ENCODE measurements around the gene SOBP. TPM values are rescaled to one million over a fixed set of nuclear protein-coding genes. Genes with fewer than 3 reads are reported as not detected.

Gene SOBP
- total RNA-seq, 2 experiments from 2014 or later = 0.25 to 0.26 TPM

- H3K27ac Mint-ChIP-seq = no peak overlapping the region
- peaks cover 20% of the 10 kb centered on the region for H3K4me1 Mint-ChIP-seq (ENCODE audit: low read depth)
- CTCF ChIA-PET = no interaction called here
- H3K4me3 Mint-ChIP-seq = no peak overlapping the region
- H3K9me3 Mint-ChIP-seq = no peaks in the 10 kb centered on the region
- no peaks in the 10 kb centered on the region for H3K36me3 Mint-ChIP-seq (ENCODE audit: low read depth)
- intact Hi-C loops (cut with micrococcal nuclease) = loop anchor here (1.0 to 5.0 kb wide), 3 partner anchors 167 to 530 kb away; partner anchors contain the start of gene SOBP
- H3K27me3 Mint-ChIP-seq (ENCODE audit: low read depth) = peaks cover 3% of the 10 kb centered on the region
- DNase-seq = no peak
Measured at GRCh38 chr6:107657373-107657754, 167.4 kb downstream of the SOBP start.

GRCh38 chr6:107657755-107658461 lies 168.0 kb downstream of the SOBP start:
- intact Hi-C loops (cut with micrococcal nuclease) = loop anchor here (1.0 to 5.0 kb wide), 3 partner anchors 167 to 531 kb away; partner anchors contain the start of gene SOBP
- H3K4me3 Mint-ChIP-seq = no peak overlapping the region
- H3K9me3 Mint-ChIP-seq = no peaks in the 10 kb centered on the region
- DNase-seq = peak; percentile 76
- H3K27me3 Mint-ChIP-seq (ENCODE audit: low read depth) = peaks cover 3% of the 10 kb centered on the region
- peak overlapping the region; percentile 9 for H3K27ac Mint-ChIP-seq
- H3K4me1 Mint-ChIP-seq (ENCODE audit: low read depth) = peaks cover 20% of the 10 kb centered on the region
- H3K36me3 Mint-ChIP-seq (ENCODE audit: low read depth) = no peaks in the 10 kb centered on the region
- CTCF ChIA-PET = interaction anchor here (0.6 kb wide), 1 partner anchor 17 kb away, joined by 3 read pairs; no protein-coding TSS in a partner anchor

- H3K27me3 Mint-ChIP-seq (ENCODE audit: low read depth) = peaks cover 3% of the 10 kb centered on the region
- H3K27ac Mint-ChIP-seq = no peak overlapping the region
- no peak overlapping the region for H3K4me3 Mint-ChIP-seq
- H3K9me3 Mint-ChIP-seq = no peaks in the 10 kb centered on the region
- CTCF ChIA-PET = interaction anchor here (0.6 kb wide), 1 partner anchor 1008 kb away, joined by 3 read pairs; no protein-coding TSS in a partner anchor
- H3K4me1 Mint-ChIP-seq (ENCODE audit: low read depth) = peaks cover 20% of the 10 kb centered on the region
- H3K36me3 Mint-ChIP-seq (ENCODE audit: low read depth) = no peaks in the 10 kb centered on the region
- intact Hi-C loops (cut with micrococcal nuclease) = loop anchor here (5.0 kb wide), 1 partner anchor 532 kb away; no protein-coding TSS in a partner anchor
- DNase-seq = no peak
Measured at GRCh38 chr6:107658920-107659865, 169.3 kb downstream of the SOBP start.

GRCh38 chr6:107660839-107661238 lies 170.9 kb downstream of the SOBP start:
- Mint-ChIP-seq H3K27me3 (ENCODE audit: low read depth) (no peaks in the 10 kb centered on the region), H3K9me3 (no peaks in the 10 kb centered on the region), H3K4me1 (ENCODE audit: low read depth) (peaks cover 20% of the 10 kb centered on the region), H3K27ac (no peak overlapping the region), H3K4me3 (no peak overlapping the region), H3K36me3 (ENCODE audit: low read depth) (no peaks in the 10 kb centered on the region)
- CTCF ChIA-PET = no interaction called here
- no peak for DNase-seq
- intact Hi-C loops (cut with micrococcal nuclease) = no loop called here

GRCh38 chr6:107661291-107661690 lies 171.4 kb downstream of the SOBP start:
- Mint-ChIP-seq H3K27me3 (ENCODE audit: low read depth) (no peaks in the 10 kb centered on the region), H3K36me3 (ENCODE audit: low read depth) (no peaks in the 10 kb centered on the region), H3K9me3 (no peaks in the 10 kb centered on the region), H3K4me1 (ENCODE audit: low read depth) (peaks cover 20% of the 10 kb centered on the region), H3K27ac (no peak overlapping the region), H3K4me3 (no peak overlapping the region)
- no peak for DNase-seq
- intact Hi-C loops (cut with micrococcal nuclease) = no loop called here
- CTCF ChIA-PET = no interaction called here

GRCh38 chr6:107662333-107662732 lies 172.4 kb downstream of the SOBP start:
- DNase-seq = no peak
- intact Hi-C loops (cut with micrococcal nuclease) = no loop called here
- Mint-ChIP-seq H3K4me1 (ENCODE audit: low read depth) (peaks cover 11% of the 10 kb centered on the region), H3K36me3 (ENCODE audit: low read depth) (no peaks in the 10 kb centered on the region), H3K9me3 (no peaks in the 10 kb centered on the region), H3K27ac (no peak overlapping the region), H3K27me3 (ENCODE audit: low read depth) (no peaks in the 10 kb centered on the region), H3K4me3 (no peak overlapping the region)
- CTCF ChIA-PET = no interaction called here

GRCh38 chr6:107663308-107663707 lies 173.4 kb downstream of the SOBP start:
- Mint-ChIP-seq H3K27me3 (ENCODE audit: low read depth) (no peaks in the 10 kb centered on the region), H3K4me1 (ENCODE audit: low read depth) (peaks cover under 1% of the 10 kb centered on the region), H3K27ac (no peak overlapping the region), H3K36me3 (ENCODE audit: low read depth) (no peaks in the 10 kb centered on the region), H3K4me3 (no peak overlapping the region), H3K9me3 (no peaks in the 10 kb centered on the region)
- intact Hi-C loops (cut with micrococcal nuclease) = no loop called here
- CTCF ChIA-PET = no interaction called here
- DNase-seq = no peak

GRCh38 chr6:107665382-107665781 lies 175.5 kb downstream of the SOBP start:
- Mint-ChIP-seq H3K4me3 (no peak overlapping the region), H3K27ac (no peak overlapping the region), H3K27me3 (ENCODE audit: low read depth) (no peaks in the 10 kb centered on the region), H3K9me3 (no peaks in the 10 kb centered on the region), H3K36me3 (ENCODE audit: low read depth) (no peaks in the 10 kb centered on the region), H3K4me1 (ENCODE audit: low read depth) (peaks cover 8% of the 10 kb centered on the region)
- CTCF ChIA-PET = interaction anchor here (0.6 to 1.9 kb wide), 2 partner anchors 9 to 698 kb away, joined by 3 to 6 read pairs; no protein-coding TSS in a partner anchor
- intact Hi-C loops (cut with micrococcal nuclease) = no loop called here
- no peak for DNase-seq

- Mint-ChIP-seq H3K9me3 (no peaks in the 10 kb centered on the region), H3K4me1 (ENCODE audit: low read depth) (peaks cover 12% of the 10 kb centered on the region), H3K4me3 (no peak overlapping the region), H3K36me3 (ENCODE audit: low read depth) (no peaks in the 10 kb centered on the region), H3K27me3 (ENCODE audit: low read depth) (no peaks in the 10 kb centered on the region), H3K27ac (no peak overlapping the region)
- intact Hi-C loops (cut with micrococcal nuclease) = no loop called here
- no peak for DNase-seq
- CTCF ChIA-PET = interaction anchor here (0.6 to 1.9 kb wide), 2 partner anchors 8 to 699 kb away, joined by 3 to 6 read pairs; no protein-coding TSS in a partner anchor
Measured at GRCh38 chr6:107666084-107666980, 176.4 kb downstream of the SOBP start.

- H3K4me3 Mint-ChIP-seq = no peak overlapping the region
- no peaks in the 10 kb centered on the region for H3K27me3 Mint-ChIP-seq (ENCODE audit: low read depth)
- H3K27ac Mint-ChIP-seq = no peak overlapping the region
- no peak for DNase-seq
- CTCF ChIA-PET = no interaction called here
- H3K4me1 Mint-ChIP-seq (ENCODE audit: low read depth) = peaks cover 12% of the 10 kb centered on the region
- H3K9me3 Mint-ChIP-seq = no peaks in the 10 kb centered on the region
- intact Hi-C loops (cut with micrococcal nuclease) = no loop called here
- H3K36me3 Mint-ChIP-seq (ENCODE audit: low read depth) = no peaks in the 10 kb centered on the region
Measured at GRCh38 chr6:107666981-107667601, 177.2 kb downstream of the SOBP start.

- intact Hi-C loops (cut with micrococcal nuclease) = no loop called here
- H3K27me3 Mint-ChIP-seq (ENCODE audit: low read depth) = no peaks in the 10 kb centered on the region
- no peak overlapping the region for H3K27ac Mint-ChIP-seq
- H3K9me3 Mint-ChIP-seq = no peaks in the 10 kb centered on the region
- DNase-seq = no peak
- H3K4me3 Mint-ChIP-seq = no peak overlapping the region
- no peaks in the 10 kb centered on the region for H3K36me3 Mint-ChIP-seq (ENCODE audit: low read depth)
- peaks cover 12% of the 10 kb centered on the region for H3K4me1 Mint-ChIP-seq (ENCODE audit: low read depth)
- CTCF ChIA-PET = no interaction called here
Measured at GRCh38 chr6:107667790-107668189, 177.9 kb downstream of the SOBP start.

Data from activated naive CD4-positive, alpha-beta T cell treated with anti-CD3 and anti-CD28 coated beads for 36 hours (primary cell).